PC-9 (cell line): ENCODE measurements around the gene JUND.

ENCODE experiments used
- EZH2 ChIP-seq: fragments of 200-600 bp; sonication (generic); IDR thresholded peaks from 2 replicates; pipeline ENCODE4 v1.8.0; 2017; ENCODE audit warnings: antibody characterized with exemption, low read depth
- TF ChIP-seq, protein P1 (sequence below): fragments of 200-600 bp; sonication (generic); conservative IDR thresholded peaks from 2 replicates; pipeline ENCODE4 v1.6.1; 2017; ENCODE audit warnings: mixed run types, antibody characterized with exemption, mild to moderate bottlenecking, moderate library complexity

GRCh38 chr19:18270326-18270725 lies 11.1 kb downstream of the JUND start:
- TF ChIP-seq, protein P1, sequence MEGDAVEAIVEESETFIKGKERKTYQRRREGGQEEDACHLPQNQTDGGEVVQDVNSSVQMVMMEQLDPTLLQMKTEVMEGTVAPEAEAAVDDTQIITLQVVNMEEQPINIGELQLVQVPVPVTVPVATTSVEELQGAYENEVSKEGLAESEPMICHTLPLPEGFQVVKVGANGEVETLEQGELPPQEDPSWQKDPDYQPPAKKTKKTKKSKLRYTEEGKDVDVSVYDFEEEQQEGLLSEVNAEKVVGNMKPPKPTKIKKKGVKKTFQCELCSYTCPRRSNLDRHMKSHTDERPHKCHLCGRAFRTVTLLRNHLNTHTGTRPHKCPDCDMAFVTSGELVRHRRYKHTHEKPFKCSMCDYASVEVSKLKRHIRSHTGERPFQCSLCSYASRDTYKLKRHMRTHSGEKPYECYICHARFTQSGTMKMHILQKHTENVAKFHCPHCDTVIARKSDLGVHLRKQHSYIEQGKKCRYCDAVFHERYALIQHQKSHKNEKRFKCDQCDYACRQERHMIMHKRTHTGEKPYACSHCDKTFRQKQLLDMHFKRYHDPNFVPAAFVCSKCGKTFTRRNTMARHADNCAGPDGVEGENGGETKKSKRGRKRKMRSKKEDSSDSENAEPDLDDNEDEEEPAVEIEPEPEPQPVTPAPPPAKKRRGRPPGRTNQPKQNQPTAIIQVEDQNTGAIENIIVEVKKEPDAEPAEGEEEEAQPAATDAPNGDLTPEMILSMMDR = no peak
- TF ChIP-seq EZH2 = no peak
